K562 (cell line): ENCODE measurements around the gene GLP2R. TPM values are rescaled to one million over a fixed set of nuclear protein-coding genes. Genes with fewer than 3 reads are reported as not detected.
A peak's percentile ranks its signal among the peaks of the same experiment; 100 is the strongest.

Experiments used
- ATAC-seq: fragments of 200-7000 bp; cut with Tn5 transposase; 3 replicates; pipeline ENCODE4 v1.9.1; 2020; ENCODE audit warnings: moderate library complexity
- BruUV-seq: library from RNA; stranded (reverse); fragments of 400-500 nt; replicated peaks from 2 replicates; lab custom pipeline; 2021; lab: Mats Ljungman, UMichigan
- CTCF ChIA-PET: fragments of 300-600 bp; formaldehyde crosslinking; extraction: SDS; loops from one replicate; lab custom pipeline; 2021; ENCODE audit warnings: low intra/inter-chr PET ratio; lab: Yijun Ruan, JAX
- POLR2A ChIA-PET: fragments of 300-600, 350-650 bp; sonication (Branson Sonifier 250); formaldehyde crosslinking; extraction: SDS; loops from one replicate; lab custom pipeline; 2021; ENCODE audit warnings: antibody characterized with exemption, inconsistent platforms; lab: Yijun Ruan, JAX
- DNase-seq, 4 experiments: peaks; one replicate each; pipeline versions ENCODE4 v3.0.0 to v3.0.0-alpha.2; 2011 to 2018; ENCODE audit warnings: low spot score in 3 of 4, mixed read lengths in 3 of 4; ENCODE audit errors: extremely low read depth in 1 of 4
- FAIRE-seq: peaks from 2 replicates; lab custom pipeline; 2011; peaks lifted over from hg19 to GRCh38; lab: Jason Lieb, UNC
- H2AFZ ChIP-seq: 2 replicates; pipeline ENCODE4 v1.6.0; 2011; ENCODE audit warnings: low read depth, low read length, control low read depth, inconsistent platforms
- H3K27ac ChIP-seq: fragments of 200-600 bp; 3 replicates; pipeline ENCODE4 v1.8.0; 2011; ENCODE audit warnings: low read depth, mild to moderate bottlenecking, control low read depth, inconsistent platforms, low read length, moderate library complexity, mixed read lengths; ENCODE audit errors: extremely low read depth
- H3K27me3 ChIP-seq, 2 experiments: fragments of 300-600 bp in 1 of 2; 2 replicates in 1 of 2; 3 replicates in 1 of 2; pipeline versions ENCODE4 v1.6.0 to v1.8.0; 2011; ENCODE audit warnings: inconsistent platforms in 2 of 2, low read length in 2 of 2, mild to moderate bottlenecking in 1 of 2, mixed read lengths in 1 of 2, moderate library complexity in 1 of 2; ENCODE audit not compliant: control insufficient read depth in 2 of 2, insufficient read depth in 2 of 2
- H3K36me3 ChIP-seq: fragments of 300-600 bp; 3 replicates; pipeline ENCODE4 v1.8.0; 2011; ENCODE audit warnings: mild to moderate bottlenecking, low read length, inconsistent platforms; ENCODE audit not compliant: control insufficient read depth, insufficient read depth
- H3K4me1 ChIP-seq, 2 experiments: fragments of 200-600 bp in 1 of 2; replicated peaks in 1 of 2; 2 replicates in 1 of 2; 3 replicates in 1 of 2; pipeline versions ENCODE4 v1.5.1 to v1.8.0; 2011; ENCODE audit warnings: inconsistent platforms in 2 of 2, low read length in 2 of 2, mild to moderate bottlenecking in 1 of 2, mixed read lengths in 1 of 2, moderate library complexity in 1 of 2; ENCODE audit not compliant: control insufficient read depth in 2 of 2, insufficient read depth in 2 of 2
- H3K4me2 ChIP-seq: 2 replicates; pipeline ENCODE4 v1.6.1; 2011; ENCODE audit warnings: low read length, control low read depth, inconsistent platforms, mixed read lengths; ENCODE audit not compliant: insufficient read depth
- H3K4me3 ChIP-seq: fragments of 200-600 bp; sonication (generic), shearing (Covaris generic); 2 replicates; pipeline ENCODE4 v1.5.1; 2016; ENCODE audit warnings: control low read depth, inconsistent platforms
- H3K79me2 ChIP-seq: fragments of 200-600 bp; 3 replicates; pipeline ENCODE4 v1.8.0; 2011; ENCODE audit warnings: low read length, inconsistent platforms; ENCODE audit not compliant: control insufficient read depth, insufficient read depth
- H3K9ac ChIP-seq, 2 experiments: 2 replicates each; pipeline versions ENCODE4 v1.6.0 to v1.6.1; 2011; ENCODE audit warnings: low read depth in 2 of 2, low read length in 2 of 2, control low read depth in 1 of 2, inconsistent platforms in 1 of 2, mild to moderate bottlenecking in 1 of 2, mixed read lengths in 1 of 2; ENCODE audit not compliant: insufficient read depth in 1 of 2
- H3K9me1 ChIP-seq: one replicate; pipeline ENCODE4 v1.6.0; 2011; ENCODE audit warnings: inconsistent platforms, mild to moderate bottlenecking, low read length, moderate library complexity; ENCODE audit not compliant: control insufficient read depth, insufficient read depth
- H3K9me3 ChIP-seq: replicated peaks from 2 replicates; pipeline ENCODE4 v1.5.1; 2011; ENCODE audit warnings: low read depth, low read length, inconsistent platforms; ENCODE audit not compliant: control insufficient read depth, insufficient read depth
- H4K20me1 ChIP-seq: replicated peaks from 2 replicates; pipeline ENCODE4 v1.6.1; 2011; ENCODE audit warnings: low read length, inconsistent platforms, mixed read lengths; ENCODE audit not compliant: control insufficient read depth, insufficient read depth
- ATF1 ChIP-seq, 2 experiments: fragments of 450-650 bp in 1 of 2; IDR thresholded peaks; 2 replicates each; pipeline ENCODE4 v1.6.1; 2016; ENCODE audit warnings: missing compliant biosample characterization in 1 of 2, missing genetic modification characterization in 1 of 2
- FOXK1 ChIP-seq: sonication (generic); formaldehyde crosslinking; IDR thresholded peaks from 2 replicates; pipeline ENCODE4 v1.8.0; 2022; ENCODE audit warnings: missing genetic modification reagents, mild to moderate bottlenecking, borderline replicate concordance
- HSF4 ChIP-seq: fragments of 250-450 bp; sonication (Bioruptor Pico); IDR thresholded peaks from 2 replicates; pipeline ENCODE4 v2.1.2; 2022; ENCODE audit warnings: mild to moderate bottlenecking, moderate library complexity, borderline replicate concordance
- NFIC ChIP-seq: fragments of 450-650 bp; IDR thresholded peaks from 2 replicates; pipeline ENCODE4 v1.6.1; 2017; ENCODE audit warnings: mild to moderate bottlenecking, inconsistent platforms
- SMC3 ChIP-seq: conservative IDR thresholded peaks from 2 replicates; pipeline ENCODE4 v1.6.1; 2011; ENCODE audit warnings: low read depth, low read length, improper control_type of control experiment; ENCODE audit not compliant: insufficient read depth
- ZFP36 ChIP-seq: fragments of 150-350 bp; IDR thresholded peaks from 2 replicates; pipeline ENCODE4 v1.6.1; 2018; ENCODE audit warnings: low read length, low read depth; ENCODE audit not compliant: partially characterized antibody
- ZNF3 ChIP-seq: fragments of 250-450 bp; sonication (Bioruptor Pico); IDR thresholded peaks from 2 replicates; pipeline ENCODE4 v1.5.0; 2021; ENCODE audit warnings: mild to moderate bottlenecking, moderate library complexity
- ZNF324 ChIP-seq: fragments of 250-450 bp; sonication (Bioruptor Pico); IDR thresholded peaks from 2 replicates; pipeline ENCODE4 v1.4.0; 2020; ENCODE audit warnings: mild to moderate bottlenecking
- ZNF830 ChIP-seq: fragments of 250-450 bp; sonication (Bioruptor Pico); IDR thresholded peaks from 2 replicates; pipeline ENCODE4 v1.5.0; 2021; ENCODE audit warnings: mild to moderate bottlenecking
- WGBS: fragments of 100-300 bp; shearing (Covaris generic); methylation state at CpG from one replicate; pipeline ENCODE4 v1.1.6; 2016; ENCODE audit warnings: low coverage, mixed read lengths; ENCODE audit not compliant: insufficient coverage; ENCODE audit errors: missing lambda C conversion rate; 5-methylcytosine and 5-hydroxymethylcytosine counted together
- in situ Hi-C: fragments of 300-500 bp; cut with MboI; formaldehyde crosslinking; loops from 4 replicates; pipeline ENCODE4 v1.15.0; 2018; ENCODE audit warnings: inconsistent platforms, mixed read lengths
- intact Hi-C: fragments of 100-400 bp; cut with micrococcal nuclease; formaldehyde crosslinking; loops from 2 replicates; pipeline ENCODE4 v1.14.2; 2022
- polyA plus RNA-seq, 8 experiments: library from polyadenylated mRNA; depleted of rRNA in 4 of 8; stranded (reverse) in 5 of 8; unstranded in 3 of 8; fragments of >200 nt; fragmentation: Nextera tagmentation in 2 of 8; fragmentation: Illumina TruSeq in 1 of 8; extraction: Ambion mirVana in 2 of 8; extraction: Trizol in 1 of 8; gene quantifications; 2 replicates each; pipeline versions ENCODE4 v1.2.1 to v1.2.3, GENCODE V29; 2011 to 2014; ENCODE audit warnings: inconsistent platforms in 1 of 8, missing spikeins in 1 of 8
- total RNA-seq, 7 experiments: library from RNA; depleted of rRNA in 6 of 7; stranded (reverse); fragments of >200 nt in 6 of 7; fragmentation: Illumina TruSeq in 2 of 7; extraction: Trizol in 2 of 7; gene quantifications; 2 replicates each; pipeline versions ENCODE4 v1.2.1 to v1.2.3, GENCODE V29; 2011 to 2021; ENCODE audit warnings: low replicate concordance in 1 of 7
- TF ChIP-seq, protein P1 (sequence below): sonication (generic); formaldehyde crosslinking; IDR thresholded peaks from 2 replicates; pipeline ENCODE4 v1.8.0; 2022; ENCODE audit warnings: mild to moderate bottlenecking, missing genetic modification reagents
- TF ChIP-seq, protein P2 (sequence below): fragments of 450-650 bp; formaldehyde crosslinking; IDR thresholded peaks from 2 replicates; pipeline ENCODE4 v1.4.0; 2022; ENCODE audit warnings: mild to moderate bottlenecking, moderate library complexity
- TF ChIP-seq, protein P3 (sequence below): fragments of 450-650 bp; IDR thresholded peaks from 2 replicates; pipeline ENCODE4 v1.6.1; 2017; ENCODE audit warnings: mild to moderate bottlenecking, moderate library complexity

Gene GLP2R
- total and polyA plus RNA-seq, 9 of the 15 experiments (the other 6 are each of a cell fraction or from before 2014, with no cell fraction given), result not detected

DNA sequence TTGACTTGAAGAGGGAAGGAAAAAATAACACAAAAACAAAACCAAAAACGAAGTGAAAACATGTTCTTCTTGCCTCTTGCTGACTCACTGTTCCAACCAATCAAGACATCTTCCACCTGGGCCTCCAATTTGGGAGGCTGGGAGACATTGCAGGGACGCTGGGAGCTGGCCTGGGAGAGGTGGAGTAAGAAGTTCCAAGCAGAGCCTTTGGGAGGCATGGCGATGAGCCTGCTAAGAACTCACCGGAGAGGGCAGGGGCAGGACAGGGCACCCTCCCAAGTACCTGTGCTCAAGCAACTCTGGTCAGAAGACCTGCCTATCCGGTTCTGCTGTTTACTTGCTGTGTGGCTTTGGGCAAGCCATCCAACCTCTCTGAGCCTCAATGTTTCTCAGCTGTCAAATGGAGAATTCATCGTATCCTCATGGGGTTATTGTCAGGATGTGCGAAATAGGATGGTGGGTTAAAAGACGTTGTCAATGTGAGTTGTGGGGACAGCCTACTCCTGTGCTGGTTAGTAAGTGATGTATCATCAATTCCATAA lies 856 bp upstream of the GLP2R start:
- no peaks in the 10 kb centered on the region for H3K9me3 ChIP-seq
- H3K4me1 ChIP-seq, result no peaks in the 10 kb centered on the region
- in situ Hi-C loops (no loop called here), intact Hi-C loops (no loop called here)
- no peak overlapping the region for H3K4me3 ChIP-seq
- ATAC-seq (no peak), DNase-seq (no peak), FAIRE-seq (no peak)
- ChIA-PET CTCF (no interaction called here), POLR2A (no interaction called here)
- BruUV-seq, result no TSS peak
- no peaks in the 10 kb centered on the region for H3K9me1 ChIP-seq
- H3K9ac ChIP-seq, result no peak overlapping the region
- no peaks in the 10 kb centered on the region for H4K20me1 ChIP-seq
- no peaks in the 10 kb centered on the region; a peak in 1 of 5 replicates for H3K27me3 ChIP-seq
- TF ChIP-seq ZFP36 (peak; percentile 30), HSF4 (CRISPR knock-in tag) (no peak)
- H2AFZ ChIP-seq, result no peak overlapping the region
- H3K36me3 ChIP-seq, result no peaks in the 10 kb centered on the region
- no peak overlapping the region for H3K27ac ChIP-seq
- no peak overlapping the region for H3K4me2 ChIP-seq
- WGBS, result 6% methylated on average over 7 of the region's 8 CpGs
- H3K79me2 ChIP-seq, result no peaks in the 10 kb centered on the region

DNA sequence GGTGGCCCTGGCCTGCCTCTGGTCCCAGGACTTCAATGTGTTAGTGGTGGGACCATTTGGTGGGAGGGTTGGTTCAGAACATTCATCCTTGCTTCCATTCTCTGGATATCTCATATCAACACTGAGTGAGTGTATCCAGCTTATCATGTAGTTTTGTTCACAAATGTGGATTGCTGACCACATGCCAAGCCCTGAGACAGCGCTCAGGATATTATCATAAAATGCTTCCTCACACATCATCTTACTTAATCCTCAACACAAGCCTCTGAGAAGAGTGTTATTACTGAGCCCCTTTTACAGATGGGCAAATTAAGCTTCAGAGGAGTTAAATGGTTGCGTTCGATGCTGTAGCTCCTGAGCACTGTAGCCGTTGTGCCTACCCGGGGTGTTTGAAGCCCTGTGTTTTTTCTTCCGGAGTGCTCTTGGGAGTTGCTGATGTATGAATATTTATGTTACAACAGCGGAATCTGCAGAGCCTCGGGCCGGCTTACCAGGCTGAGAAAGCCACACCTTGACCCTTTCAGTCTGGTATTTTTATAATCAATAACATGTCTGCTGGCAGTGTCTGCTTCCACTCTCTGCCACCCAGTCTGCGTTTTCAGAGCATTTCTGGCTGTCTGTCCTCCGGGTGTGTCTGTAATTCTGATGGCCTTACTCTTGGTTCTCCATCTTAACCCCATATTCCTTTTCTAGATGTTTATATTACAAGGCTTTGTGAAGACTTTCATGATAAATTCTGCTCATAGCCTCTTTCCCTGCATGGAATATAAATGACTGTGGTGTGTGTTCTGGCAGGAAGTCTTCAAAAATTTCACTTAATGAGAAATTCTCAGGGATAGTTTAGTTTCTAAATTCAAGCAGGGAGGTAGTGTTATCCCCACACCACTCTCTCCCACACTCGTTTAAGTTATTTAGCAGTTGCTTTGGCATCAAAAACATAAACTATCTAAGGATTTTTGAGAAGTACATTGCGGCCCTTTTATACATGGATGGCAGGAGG lies 2.9 kb downstream of the GLP2R start:
- Histone ChIP-seq H4K20me1 (no peaks in the 10 kb centered on the region), H3K4me2 (no peak overlapping the region), H3K9ac (no peak overlapping the region), H3K4me3 (no peak overlapping the region), H3K79me2 (no peaks in the 10 kb centered on the region), H3K9me3 (no peaks in the 10 kb centered on the region), H3K36me3 (no peaks in the 10 kb centered on the region), H3K4me1 (no peaks in the 10 kb centered on the region), H3K27me3 (no peaks in the 10 kb centered on the region; a peak in 1 of 5 replicates), H3K9me1 (no peaks in the 10 kb centered on the region), H2AFZ (no peak overlapping the region), H3K27ac (no peak overlapping the region)
- FAIRE-seq (no peak), ATAC-seq (no peak), DNase-seq (no peak)
- no TSS peak for BruUV-seq
- intact Hi-C loops (no loop called here), in situ Hi-C loops (no loop called here)
- 2% methylated on average over 10 of the region's 13 CpGs for WGBS
- CTCF ChIA-PET, result no interaction called here
- POLR2A ChIA-PET, result no interaction called here
- TF ChIP-seq NFIC, result no peak
- TF ChIP-seq FOXK1 (CRISPR knock-in tag), result no peak
- TF ChIP-seq SMC3, result no peak
- TF ChIP-seq ATF1 (CRISPR knock-in tag; IDR thresholded peaks at IDR 0.05), result no peak
- TF ChIP-seq ATF1 (tag; IDR thresholded peaks at IDR 0.05), result no peak
- no peak for TF ChIP-seq ZNF830 (CRISPR knock-in tag)
- no peak for TF ChIP-seq ZNF324 (CRISPR knock-in tag)
- TF ChIP-seq, protein P1, sequence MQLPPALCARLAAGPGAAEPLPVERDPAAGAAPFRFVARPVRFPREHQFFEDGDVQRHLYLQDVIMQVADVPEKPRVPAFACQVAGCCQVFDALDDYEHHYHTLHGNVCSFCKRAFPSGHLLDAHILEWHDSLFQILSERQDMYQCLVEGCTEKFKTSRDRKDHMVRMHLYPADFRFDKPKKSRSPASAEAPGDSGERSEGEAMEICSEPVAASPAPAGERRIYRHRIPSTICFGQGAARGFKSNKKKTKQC, result no peak
- no peak for TF ChIP-seq ZNF3 (CRISPR knock-in tag)
- TF ChIP-seq, protein P2, sequence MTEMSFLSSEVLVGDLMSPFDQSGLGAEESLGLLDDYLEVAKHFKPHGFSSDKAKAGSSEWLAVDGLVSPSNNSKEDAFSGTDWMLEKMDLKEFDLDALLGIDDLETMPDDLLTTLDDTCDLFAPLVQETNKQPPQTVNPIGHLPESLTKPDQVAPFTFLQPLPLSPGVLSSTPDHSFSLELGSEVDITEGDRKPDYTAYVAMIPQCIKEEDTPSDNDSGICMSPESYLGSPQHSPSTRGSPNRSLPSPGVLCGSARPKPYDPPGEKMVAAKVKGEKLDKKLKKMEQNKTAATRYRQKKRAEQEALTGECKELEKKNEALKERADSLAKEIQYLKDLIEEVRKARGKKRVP (CRISPR knock-in tag), result no peak
- TF ChIP-seq, protein P3, sequence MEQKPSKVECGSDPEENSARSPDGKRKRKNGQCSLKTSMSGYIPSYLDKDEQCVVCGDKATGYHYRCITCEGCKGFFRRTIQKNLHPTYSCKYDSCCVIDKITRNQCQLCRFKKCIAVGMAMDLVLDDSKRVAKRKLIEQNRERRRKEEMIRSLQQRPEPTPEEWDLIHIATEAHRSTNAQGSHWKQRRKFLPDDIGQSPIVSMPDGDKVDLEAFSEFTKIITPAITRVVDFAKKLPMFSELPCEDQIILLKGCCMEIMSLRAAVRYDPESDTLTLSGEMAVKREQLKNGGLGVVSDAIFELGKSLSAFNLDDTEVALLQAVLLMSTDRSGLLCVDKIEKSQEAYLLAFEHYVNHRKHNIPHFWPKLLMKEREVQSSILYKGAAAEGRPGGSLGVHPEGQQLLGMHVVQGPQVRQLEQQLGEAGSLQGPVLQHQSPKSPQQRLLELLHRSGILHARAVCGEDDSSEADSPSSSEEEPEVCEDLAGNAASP, result no peak
